Endothelial cell of umbilical vein (primary cell): ENCODE measurements around the gene DGKG. TPM values are rescaled to one million over a fixed set of nuclear protein-coding genes. Genes with fewer than 3 reads are reported as not detected.

Source experiments
- BruUV-seq: library from RNA; stranded (reverse); fragments of 400-500 nt; replicated peaks from 2 replicates; lab custom pipeline; 2021; lab: Mats Ljungman, UMichigan
- CTCF ChIA-PET: fragments of 300-600, 350-600 bp; sonication (Branson Sonifier 250); formaldehyde crosslinking; loops from one replicate; lab custom pipeline; 2021; ENCODE audit warnings: antibody characterized with exemption, inconsistent platforms; lab: Charles Lee
- POLR2A ChIA-PET: fragments of 300-600, 350-600 bp; sonication (Branson Sonifier 250); formaldehyde crosslinking; loops from one replicate; lab custom pipeline; 2021; ENCODE audit warnings: antibody characterized with exemption, inconsistent platforms; lab: Charles Lee
- DNase-seq: peaks from one replicate; pipeline ENCODE4 v3.0.0-alpha.2; 2011; ENCODE audit warnings: low read depth, low spot score
- FAIRE-seq: peaks from 2 replicates; lab custom pipeline; 2011; peaks lifted over from hg19 to GRCh38; lab: Jason Lieb, UNC
- H2AFZ ChIP-seq: 2 replicates; pipeline ENCODE4 v1.6.0; 2012; ENCODE audit warnings: low read depth, low read length, control low read depth, inconsistent platforms
- H3K27ac ChIP-seq: 2 replicates; pipeline ENCODE4 v1.5.1; 2011; ENCODE audit warnings: low read depth, mild to moderate bottlenecking, control low read depth, low read length, moderate library complexity; ENCODE audit not compliant: insufficient read depth
- H3K27me3 ChIP-seq, 2 experiments: 2 replicates each; pipeline versions ENCODE4 v1.6.0 to v1.6.1; 2011; ENCODE audit warnings: low read length in 2 of 2, mixed read lengths in 1 of 2; ENCODE audit not compliant: control insufficient read depth in 2 of 2, insufficient read depth in 2 of 2
- H3K36me3 ChIP-seq, 2 experiments: 2 replicates in 1 of 2; 3 replicates in 1 of 2; pipeline ENCODE4 v1.5.1; 2011; ENCODE audit warnings: low read length in 2 of 2, mild to moderate bottlenecking in 1 of 2, moderate library complexity in 1 of 2; ENCODE audit not compliant: control insufficient read depth in 2 of 2, insufficient read depth in 2 of 2; ENCODE audit errors: extremely low read depth in 1 of 2
- H3K4me1 ChIP-seq: 3 replicates; pipeline ENCODE4 v1.5.1; 2011; ENCODE audit warnings: mild to moderate bottlenecking, low read length; ENCODE audit not compliant: control insufficient read depth, insufficient read depth; ENCODE audit errors: extremely low read depth
- H3K4me2 ChIP-seq: 2 replicates; pipeline ENCODE4 v1.6.1; 2011; ENCODE audit warnings: low read length, control low read depth, mixed read lengths; ENCODE audit not compliant: insufficient read depth
- H3K4me3 ChIP-seq, 3 experiments: fragments of 200-600 bp in 1 of 3; sonication (generic), shearing (Covaris generic) in 1 of 3; replicated peaks in 1 of 3; 2 replicates each; pipeline ENCODE4 v1.5.1; 2011 to 2016; ENCODE audit warnings: control low read depth in 3 of 3, low read length in 3 of 3, mild to moderate bottlenecking in 2 of 3, inconsistent platforms in 1 of 3, low read depth in 1 of 3, moderate library complexity in 1 of 3; ENCODE audit not compliant: insufficient read depth in 1 of 3
- H3K79me2 ChIP-seq: 2 replicates; pipeline ENCODE4 v1.6.0; 2012; ENCODE audit warnings: low read length, inconsistent platforms; ENCODE audit not compliant: control insufficient read depth, insufficient read depth
- H3K9ac ChIP-seq: replicated peaks from 2 replicates; pipeline ENCODE3; 2011; ENCODE audit warnings: low read length, control low read depth; ENCODE audit not compliant: insufficient read depth; ENCODE audit errors: extremely low read depth
- H3K9me1 ChIP-seq: replicated peaks from 3 replicates; pipeline ENCODE4 v1.6.0; 2011; ENCODE audit warnings: mild to moderate bottlenecking, low read length; ENCODE audit not compliant: control insufficient read depth, insufficient read depth; ENCODE audit errors: extremely low read depth
- H3K9me3 ChIP-seq: replicated peaks from 2 replicates; pipeline ENCODE4 v1.5.1; 2012; ENCODE audit warnings: low read length, inconsistent platforms; ENCODE audit not compliant: control insufficient read depth, insufficient read depth
- H4K20me1 ChIP-seq: replicated peaks from 2 replicates; pipeline ENCODE3; 2011; ENCODE audit warnings: mild to moderate bottlenecking, low read length; ENCODE audit not compliant: control insufficient read depth, insufficient read depth; ENCODE audit errors: extremely low read depth
- CTCF ChIP-seq, 2 donors: IDR thresholded peaks; 1 replicate in 1 of 2; 2 replicates in 1 of 2; pipeline ENCODE4 v1.5.1; 2011; ENCODE audit warnings: low read length in 2 of 2, mild to moderate bottlenecking in 2 of 2, moderate library complexity in 2 of 2, control low read depth in 1 of 2, inconsistent platforms in 1 of 2, low read depth in 1 of 2; ENCODE audit not compliant: insufficient read depth in 1 of 2; ENCODE audit errors: extremely low read depth in 1 of 2
- EZH2 ChIP-seq: IDR thresholded peaks from 2 replicates; pipeline ENCODE4 v1.6.1; 2012; ENCODE audit warnings: borderline replicate concordance, low read depth, mild to moderate bottlenecking, moderate library complexity, low read length, inconsistent platforms; ENCODE audit not compliant: severe bottlenecking
- FOS ChIP-seq: IDR thresholded peaks from 2 replicates; pipeline ENCODE4 v1.6.1; 2011; ENCODE audit warnings: mild to moderate bottlenecking, low read length, moderate library complexity, borderline replicate concordance; ENCODE audit not compliant: insufficient read depth
- GATA2 ChIP-seq: IDR thresholded peaks from 2 replicates; pipeline ENCODE4 v1.7.0; 2011; ENCODE audit warnings: low read depth, mild to moderate bottlenecking, moderate library complexity, mixed read lengths, low read length; ENCODE audit not compliant: insufficient read length, insufficient read depth
- JUN ChIP-seq: IDR thresholded peaks from 2 replicates; pipeline ENCODE4 v1.6.1; 2011; ENCODE audit warnings: borderline replicate concordance, low read depth; ENCODE audit not compliant: insufficient read length, insufficient read depth
- MAX ChIP-seq: IDR thresholded peaks from 2 replicates; pipeline ENCODE4 v1.6.1; 2011; ENCODE audit not compliant: insufficient read depth, insufficient read length
- MYC ChIP-seq: IDR thresholded peaks from one replicate; pipeline ENCODE4 v1.6.1; 2011; ENCODE audit warnings: mild to moderate bottlenecking, low read depth, low read length
- POLR2A ChIP-seq: IDR thresholded peaks from 2 replicates; pipeline ENCODE4 v1.6.1; 2012; ENCODE audit warnings: low read depth, mild to moderate bottlenecking, control low read depth, low read length
- POLR2AphosphoS5 ChIP-seq: IDR thresholded peaks from 2 replicates; pipeline ENCODE4 v1.6.1; 2012; ENCODE audit warnings: low read depth, mild to moderate bottlenecking, control low read depth, low read length, moderate library complexity; ENCODE audit not compliant: insufficient read depth
- dilution Hi-C: fragments of 300-500 bp; cut with MboI; formaldehyde crosslinking; loops from one replicate; pipeline ENCODE4 v1.15.0; 2019; ENCODE audit warnings: low sequenced_read_pairs; ENCODE audit not compliant: extremely low pct_ligation_motif_present
- intact Hi-C: fragments of 100-400 bp; cut with micrococcal nuclease; formaldehyde crosslinking; loops from one replicate; pipeline ENCODE4 v1.10.0; 2022
- polyA plus RNA-seq, 4 experiments: library from polyadenylated mRNA; depleted of rRNA in 3 of 4; stranded (reverse) in 3 of 4; unstranded in 1 of 4; fragments of >200 nt; gene quantifications; 2 replicates each; pipeline versions ENCODE4 v1.2.1 to v1.2.3, GENCODE V29; 2011 to 2012; ENCODE audit warnings: missing spikeins in 1 of 4
- total RNA-seq: library from RNA; stranded (reverse); gene quantifications from 2 replicates; pipeline ENCODE4 v1.2.3, GENCODE V29; 2021

Gene DGKG
- total and polyA plus RNA-seq, 2 donors (not counting 3 experiments of a cell fraction or from before 2014, with no cell fraction given), result not detected

GRCh38 chr3:186327912-186328487, 34.0 kb downstream of the DGKG start:
- Histone ChIP-seq H3K79me2 (no peaks in the 10 kb centered on the region), H3K4me1 (no peaks in the 10 kb centered on the region), H3K27ac (no peak overlapping the region), H3K9ac (no peak overlapping the region), H3K9me1 (no peaks in the 10 kb centered on the region), H4K20me1 (no peaks in the 10 kb centered on the region), H3K36me3 (no peaks in the 10 kb centered on the region), H3K9me3 (no peaks in the 10 kb centered on the region), H3K27me3 (no peaks in the 10 kb centered on the region), H2AFZ (no peak overlapping the region), H3K4me2 (no peak overlapping the region), H3K4me3 (no peak overlapping the region)
- intact Hi-C loops, result no loop called here
- ChIA-PET CTCF (interaction anchor here (0.6 kb wide), 1 partner anchor 17 kb away, joined by 3 read pairs; no protein-coding TSS in a partner anchor), POLR2A (no interaction called here)
- no peak for FAIRE-seq
- BruUV-seq, result no TSS peak
- TF ChIP-seq POLR2A, result no peak
- no peak for TF ChIP-seq JUN
- no peak for TF ChIP-seq MAX
- no peak for TF ChIP-seq MYC
- no peak for TF ChIP-seq CTCF (IDR thresholded peaks at IDR 0.05; ENCODE audit: extremely low read depth in 1 of 2, insufficient read depth in 1 of 2, low read depth in 1 of 2, low read length in 2 of 2)
- no peak for TF ChIP-seq GATA2
- no peak for TF ChIP-seq POLR2AphosphoS5
- no peak for TF ChIP-seq EZH2
- no peak for TF ChIP-seq FOS
- dilution Hi-C loops, result no loop called here
- no peak for DNase-seq
